Raji (cell line): ENCODE measurements around the gene KDM6B.

Experiments used
- POLR2A ChIP-seq: IDR thresholded peaks from 2 replicates; pipeline ENCODE4 v1.6.1; 2011; ENCODE audit warnings: low read depth, low read length, control low read depth; ENCODE audit not compliant: insufficient read depth

Gene KDM6B

GRCh38 chr17:7833795-7834541 is at the start of gene KDM6B:
Gene KDM6B (plus strand): TSS chr17:7834217. CDS start chr17:7845555, 11,338 bp downstream.
- TF ChIP-seq POLR2A = peak; percentile 34; the same call in 1 of the 2 replicates

- no peak for TF ChIP-seq POLR2A
Observed at GRCh38 chr17:7786866-7787265, 47.2 kb upstream of the KDM6B start.

DNA sequence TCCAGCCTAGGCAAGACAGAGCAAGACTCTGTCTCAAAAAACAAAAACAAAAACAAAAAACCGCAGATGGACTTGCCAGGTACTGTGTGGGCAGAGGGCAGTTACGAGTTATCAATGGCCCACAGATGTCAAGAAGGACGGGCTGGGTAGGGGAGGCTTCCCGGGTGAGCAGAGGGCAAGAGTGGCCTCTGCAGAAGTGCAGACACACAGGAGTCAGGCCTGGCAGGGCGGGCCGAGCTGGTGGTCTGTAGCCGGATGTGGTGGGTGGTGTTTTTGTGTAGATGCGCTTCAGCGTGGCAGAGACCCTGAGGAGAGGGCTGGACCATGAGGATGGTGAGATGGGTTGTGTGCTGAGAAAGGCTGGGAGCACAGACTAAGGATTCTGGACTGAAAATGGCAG is 44.9 kb upstream of the KDM6B start:
- no peak for TF ChIP-seq POLR2A

- TF ChIP-seq POLR2A = no peak
Observed at GRCh38 chr17:7790150-7790549, 43.9 kb upstream of the KDM6B start.

GRCh38 chr17:7792611-7793010 is 41.4 kb upstream of the KDM6B start:
- no peak for TF ChIP-seq POLR2A

GRCh38 chr17:7794075-7794663 is 39.8 kb upstream of the KDM6B start:
- no peak for TF ChIP-seq POLR2A

DNA sequence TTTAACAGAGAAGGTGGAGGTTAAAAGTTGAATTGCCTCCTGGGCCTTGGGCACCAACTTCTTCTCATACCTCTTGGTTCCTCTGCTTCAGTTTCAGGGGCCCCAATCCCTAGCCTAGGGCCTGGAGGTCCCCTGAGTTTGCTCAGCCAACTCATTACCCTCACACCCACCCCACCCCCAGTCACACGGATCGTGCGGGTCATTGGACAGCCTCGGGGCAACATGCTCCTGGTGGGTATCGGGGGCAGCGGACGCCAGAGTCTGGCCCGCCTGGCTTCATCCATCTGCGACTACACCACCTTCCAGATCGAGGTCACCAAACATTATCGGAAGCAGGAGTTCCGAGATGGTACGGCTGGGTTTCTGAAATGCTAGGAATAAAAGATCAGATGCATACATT is 36.0 kb upstream of the KDM6B start:
- no peak for TF ChIP-seq POLR2A

DNA sequence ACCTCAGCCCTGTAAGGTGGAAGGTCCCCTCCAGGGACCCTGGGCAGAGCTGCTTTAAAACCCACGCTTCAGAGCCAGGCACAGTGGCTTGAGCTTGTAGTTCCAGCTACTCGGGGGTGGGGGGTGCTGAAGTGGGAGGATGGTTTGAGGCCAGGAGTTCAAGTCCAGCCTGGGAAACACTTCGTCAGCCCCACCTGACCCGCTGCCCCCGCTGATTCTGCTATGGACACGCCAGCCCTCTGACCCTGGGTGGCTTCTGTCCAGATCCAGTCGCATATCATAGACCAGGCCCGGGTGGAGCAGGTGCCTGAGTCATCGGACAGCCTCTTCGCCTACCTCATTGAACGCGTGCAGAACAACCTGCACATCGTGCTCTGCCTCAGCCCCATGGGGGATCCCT is 35.2 kb upstream of the KDM6B start:
- TF ChIP-seq POLR2A = no peak

DNA sequence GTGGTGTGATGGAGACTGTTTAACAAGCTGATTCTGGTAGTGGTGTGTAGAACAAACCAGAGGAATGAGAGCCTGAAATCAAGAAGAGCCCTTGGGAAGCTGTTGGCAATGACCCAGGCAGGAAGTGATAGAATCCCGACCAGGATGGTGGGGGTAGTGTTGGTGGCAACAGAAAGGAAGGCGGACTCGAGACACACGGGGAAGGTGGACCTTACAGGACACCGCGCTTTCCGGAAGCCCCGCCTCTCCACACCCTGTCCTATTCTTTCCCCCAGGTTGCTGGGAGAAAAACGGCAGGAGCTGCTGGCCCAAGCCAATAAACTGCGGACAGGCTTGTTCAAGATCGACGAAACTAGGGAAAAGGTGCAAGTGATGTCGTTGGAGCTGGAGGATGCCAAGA is 30.0 kb upstream of the KDM6B start:
- no peak for TF ChIP-seq POLR2A

GRCh38 chr17:7806587-7806986 is 27.4 kb upstream of the KDM6B start:
- no peak for TF ChIP-seq POLR2A

DNA sequence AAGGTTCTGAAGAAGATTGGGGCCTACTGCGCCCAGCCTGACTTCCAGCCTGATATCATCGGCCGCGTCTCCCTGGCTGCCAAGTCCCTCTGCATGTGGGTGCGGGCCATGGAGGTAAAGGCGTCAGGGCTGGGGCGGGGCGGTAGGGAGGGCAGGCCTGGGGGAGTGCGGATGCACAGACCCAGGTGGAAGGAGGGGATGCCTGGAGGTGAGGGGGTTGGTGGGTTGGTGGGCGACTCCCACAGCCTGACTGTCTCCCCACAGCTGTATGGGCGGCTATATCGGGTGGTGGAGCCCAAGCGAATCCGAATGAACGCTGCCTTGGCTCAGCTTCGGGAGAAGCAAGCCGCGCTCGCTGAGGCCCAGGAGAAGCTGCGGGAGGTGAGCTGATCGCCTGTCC is 26.8 kb upstream of the KDM6B start:
- no peak for TF ChIP-seq POLR2A

GRCh38 chr17:7809086-7809790 is 24.8 kb upstream of the KDM6B start:
- no peak for TF ChIP-seq POLR2A

DNA sequence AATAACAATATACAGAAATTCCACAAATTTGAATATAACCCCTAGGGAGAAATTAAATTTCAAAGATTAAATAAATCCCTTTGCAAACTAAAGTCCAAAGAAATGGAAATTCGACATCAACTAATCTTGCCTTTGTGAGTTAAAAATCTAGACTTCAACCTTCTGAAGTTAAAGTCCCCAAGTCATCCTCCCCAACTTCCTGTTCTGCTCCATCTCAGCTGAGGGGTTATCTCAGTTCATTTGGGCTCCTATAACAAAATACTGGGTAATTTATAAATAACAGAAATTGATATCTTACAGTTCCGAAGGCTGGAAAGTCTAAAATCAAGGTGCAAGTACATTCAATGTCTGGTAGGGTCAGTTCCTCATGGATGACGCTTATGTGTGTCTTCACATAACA is 22.8 kb upstream of the KDM6B start:
- no peak for TF ChIP-seq POLR2A

- TF ChIP-seq POLR2A = no peak
Observed at GRCh38 chr17:7814969-7815368, 19.0 kb upstream of the KDM6B start.

DNA sequence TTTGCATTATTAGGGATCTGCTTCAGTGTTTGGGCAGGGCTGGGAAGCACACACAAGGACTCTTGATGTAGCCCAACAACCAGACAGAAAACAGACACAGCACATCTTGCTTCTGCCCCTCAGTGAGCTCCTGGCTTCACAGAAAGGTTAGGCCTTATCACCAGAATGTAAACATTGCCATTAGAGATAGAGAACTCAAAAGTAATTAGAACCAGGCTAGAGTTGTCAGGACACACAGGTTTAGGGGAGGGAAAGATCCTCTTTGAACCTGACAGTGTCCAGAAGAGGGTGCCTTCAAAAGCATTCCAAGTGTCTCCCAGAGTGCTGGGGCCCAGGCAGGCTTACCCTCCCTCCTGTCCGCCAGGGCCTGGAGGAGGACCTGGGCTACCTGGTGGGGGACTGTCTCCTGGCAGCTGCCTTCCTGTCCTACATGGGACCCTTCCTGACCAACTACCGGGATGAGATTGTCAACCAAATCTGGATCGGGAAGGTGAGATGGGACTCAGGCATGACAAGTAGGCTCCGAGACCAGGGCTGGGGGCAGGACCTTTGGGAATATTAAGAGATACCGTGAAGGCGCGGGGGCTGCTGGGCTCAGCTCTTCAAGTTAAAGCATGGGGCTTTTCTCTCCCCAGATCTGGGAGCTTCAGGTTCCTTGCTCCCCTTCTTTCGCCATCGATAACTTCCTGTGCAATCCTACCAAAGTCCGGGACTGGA is 16.9 kb upstream of the KDM6B start:
- no peak for TF ChIP-seq POLR2A

- TF ChIP-seq POLR2A = no peak
Observed at GRCh38 chr17:7817643-7817964, 16.4 kb upstream of the KDM6B start.
